HG02623 (cell line): Measurements from ENCODE around the gene HIPK3.
A peak's percentile ranks its signal among the peaks of the same experiment; 100 is the strongest.
"Not testable (repeated sequence)": the region's sequence is repeated elsewhere in the genome, so short reads cannot be mapped to it uniquely, and the experiment has no call there.

ENCODE experiments used
- ATAC-seq: cut with Tn5 transposase; IDR thresholded peaks from one replicate; pipeline ENCODE4 v1.9.1; 2021; ENCODE audit warnings: moderate library complexity; ENCODE audit not compliant: unreplicated experiment

HIPK3 gene

GRCh38 chr11:33350287-33350686 is 93.1 kb downstream of the HIPK3 start:
- no peak for ATAC-seq

DNA sequence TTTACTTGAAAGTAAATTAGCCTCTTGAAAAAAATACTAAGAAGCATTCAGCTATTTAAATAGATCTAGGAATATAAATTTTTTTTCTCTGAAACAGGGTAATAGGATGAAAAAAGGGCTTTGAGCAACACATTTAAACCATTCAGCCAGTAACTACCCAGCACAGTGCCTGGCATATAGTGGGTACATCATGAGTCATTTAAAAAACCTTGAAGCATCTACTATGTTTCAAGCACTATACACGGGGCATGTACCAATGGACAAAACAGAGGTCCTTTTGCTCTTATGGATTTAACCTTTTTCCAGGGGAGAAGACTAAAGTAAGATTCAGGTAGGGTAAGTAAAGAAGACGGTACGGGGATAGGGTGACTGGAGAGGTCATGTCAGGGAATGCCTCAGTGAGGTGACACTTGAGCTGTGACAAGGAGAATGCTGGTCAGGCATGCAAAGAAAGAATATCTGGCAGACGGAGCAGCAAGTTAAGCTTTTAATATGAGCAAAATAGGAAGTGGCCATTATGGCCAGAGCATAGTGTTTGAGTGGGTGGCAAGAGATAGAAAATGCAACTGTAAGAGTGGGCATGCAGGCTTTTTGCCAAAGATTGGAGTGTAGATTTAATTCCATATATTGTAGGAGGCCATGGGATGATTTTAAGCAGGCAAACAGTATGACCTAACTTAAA is 101.1 kb downstream of the HIPK3 start:
- ATAC-seq = no peak

DNA sequence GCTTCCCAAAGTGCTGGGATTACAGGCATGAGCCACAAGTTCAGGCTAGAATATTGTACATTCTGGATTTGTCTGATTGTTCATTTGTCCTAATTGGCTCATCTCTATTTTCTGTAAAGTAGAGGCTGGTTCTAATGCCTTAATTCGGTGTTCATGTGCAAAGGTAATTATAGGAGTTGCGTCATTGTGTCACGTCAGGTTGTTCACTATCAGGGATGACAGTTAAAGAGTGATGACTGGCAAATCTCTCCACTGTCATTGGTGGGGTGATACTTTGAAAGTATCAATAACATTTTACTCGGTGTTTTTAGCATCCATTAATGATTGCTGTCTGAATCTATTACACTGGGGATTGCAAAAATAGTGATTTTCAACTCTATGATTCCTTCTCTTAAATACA is 103.5 kb downstream of the HIPK3 start:
- ATAC-seq = no peak

- no peak for ATAC-seq
Measured at GRCh38 chr11:33362051-33362910, 105.1 kb downstream of the HIPK3 start.

GRCh38 chr11:33366918-33367317 is 109.7 kb downstream of the HIPK3 start:
- no peak for ATAC-seq

DNA sequence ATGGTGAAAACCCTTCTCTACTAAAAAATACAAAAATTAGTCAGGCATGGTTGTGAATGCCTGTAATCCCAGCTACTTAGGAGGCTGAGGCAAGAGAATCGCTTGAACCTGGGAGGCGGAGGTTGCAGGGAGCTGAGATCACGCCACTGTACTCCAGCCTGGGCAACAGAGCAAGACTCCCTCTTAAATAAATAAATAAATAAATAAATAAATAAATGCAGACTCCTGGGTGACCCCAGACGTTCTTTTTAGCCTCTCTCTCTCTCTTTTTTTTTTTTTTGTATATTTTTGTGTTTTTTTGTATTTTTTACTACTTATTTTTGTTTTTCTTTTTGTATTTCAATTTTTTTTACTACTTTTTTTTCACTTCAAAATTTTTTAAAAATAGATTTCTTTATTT is 111.3 kb downstream of the HIPK3 start:
- ATAC-seq = not testable (repeated sequence)

- ATAC-seq = no peak
Measured at GRCh38 chr11:33368931-33369330, 111.8 kb downstream of the HIPK3 start.

- no peak for ATAC-seq
Measured at GRCh38 chr11:33373636-33374035, 116.5 kb downstream of the HIPK3 start.

DNA sequence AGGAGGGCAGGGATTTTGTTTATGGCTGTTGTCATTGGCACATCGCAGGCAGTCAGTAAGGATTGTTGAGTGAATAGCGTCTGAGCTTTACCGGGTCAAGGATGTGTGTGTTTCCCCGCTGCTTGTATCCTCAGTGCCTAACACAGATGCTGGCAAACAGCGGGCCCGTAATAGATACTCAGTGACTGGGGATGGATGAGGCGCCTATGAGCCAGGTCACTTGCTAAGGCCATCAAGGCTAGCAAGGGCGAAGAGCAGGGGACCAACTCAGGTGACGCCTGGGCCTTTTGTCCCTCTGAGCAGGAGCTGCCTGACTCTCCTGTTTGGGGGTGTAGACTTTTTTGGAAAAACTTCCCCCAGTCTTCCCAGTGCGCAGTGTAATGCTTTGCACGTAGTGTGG is 118.1 kb downstream of the HIPK3 start:
- ATAC-seq = no peak

DNA sequence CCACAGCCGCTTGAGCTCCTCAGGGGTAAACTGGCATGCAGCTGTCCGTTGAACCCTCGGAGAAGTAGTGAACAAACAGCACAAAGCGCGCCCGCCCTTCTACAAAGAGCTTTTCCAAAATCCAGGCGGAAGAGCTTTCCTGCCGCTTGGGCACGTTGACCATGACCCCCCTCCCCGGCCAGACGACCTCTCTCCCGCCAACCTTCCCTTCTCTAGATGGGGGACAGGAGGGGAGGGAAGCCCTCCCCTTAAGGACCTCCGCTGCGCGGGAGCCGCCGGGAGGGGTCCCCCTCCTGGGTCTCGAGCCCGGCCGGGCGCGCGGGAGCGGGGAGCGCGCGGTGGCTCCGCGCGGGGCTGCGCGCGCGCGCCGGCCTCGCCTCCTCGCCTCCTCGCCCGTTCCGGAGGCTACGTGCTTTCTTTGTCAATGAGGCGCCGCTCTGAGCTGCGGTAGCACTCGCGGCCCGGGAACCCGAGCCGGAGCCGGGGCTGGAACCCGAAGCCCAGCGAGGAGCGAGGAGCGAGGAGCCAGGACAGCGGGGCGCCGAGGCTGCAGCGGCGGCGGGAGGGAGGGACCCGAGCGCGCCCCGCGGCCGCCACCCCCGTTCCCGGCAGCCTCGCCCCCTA is 118.6 kb downstream of the HIPK3 start, which contains the start of gene KIAA1549L:
Gene KIAA1549L, plus strand, starts transcription at position 421 of the 624 bp plus-strand sequence.
- ATAC-seq = no peak

DNA sequence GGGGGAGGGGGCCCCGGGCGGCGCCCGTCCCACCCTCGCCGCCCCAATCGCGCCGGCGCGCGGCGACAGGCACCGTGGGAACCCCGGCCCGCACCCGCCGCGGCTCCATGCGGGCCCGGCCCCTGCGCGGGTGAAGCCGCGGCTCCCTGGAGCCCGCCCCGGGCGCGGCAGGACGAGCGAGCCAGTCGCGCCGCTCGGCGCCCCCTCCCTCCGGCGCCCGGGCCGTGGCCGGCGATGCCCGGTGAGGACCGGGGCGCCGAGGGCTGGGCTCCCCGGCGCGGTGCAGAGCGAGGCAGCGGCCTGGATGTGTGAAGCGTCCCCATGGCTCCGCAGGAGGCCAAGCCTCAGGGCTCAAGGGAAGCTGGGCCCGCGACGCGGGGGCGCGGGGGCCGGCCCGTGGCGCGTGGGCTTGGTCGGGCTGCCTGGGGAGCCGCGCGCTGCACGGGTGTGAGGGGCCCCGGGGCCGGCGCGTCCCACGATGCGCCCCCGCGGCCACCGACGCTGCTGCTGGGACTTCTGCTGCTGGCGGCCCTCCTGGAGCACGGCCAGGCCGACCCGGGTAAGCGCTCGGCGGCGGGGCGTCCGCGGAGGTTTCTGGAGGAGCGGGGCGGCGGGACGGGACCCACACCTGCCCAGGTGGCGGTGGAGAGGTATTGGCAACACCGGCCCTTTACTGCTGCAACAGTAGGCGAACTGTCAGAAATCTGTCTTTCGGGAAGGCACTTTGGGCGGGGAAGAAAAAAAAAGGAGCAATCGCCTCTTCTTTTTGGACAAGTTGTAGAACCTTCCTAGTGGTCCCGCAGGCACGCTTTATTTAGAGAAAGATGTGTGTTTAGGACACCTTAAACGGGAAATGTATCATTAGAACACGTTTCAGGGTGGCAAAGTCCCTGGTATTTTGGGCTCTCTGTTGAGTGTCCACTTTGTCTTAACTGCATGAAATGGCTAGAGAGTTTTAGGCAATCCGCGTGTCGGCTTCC is 119.4 kb downstream of the HIPK3 start:
- no peak for ATAC-seq

DNA sequence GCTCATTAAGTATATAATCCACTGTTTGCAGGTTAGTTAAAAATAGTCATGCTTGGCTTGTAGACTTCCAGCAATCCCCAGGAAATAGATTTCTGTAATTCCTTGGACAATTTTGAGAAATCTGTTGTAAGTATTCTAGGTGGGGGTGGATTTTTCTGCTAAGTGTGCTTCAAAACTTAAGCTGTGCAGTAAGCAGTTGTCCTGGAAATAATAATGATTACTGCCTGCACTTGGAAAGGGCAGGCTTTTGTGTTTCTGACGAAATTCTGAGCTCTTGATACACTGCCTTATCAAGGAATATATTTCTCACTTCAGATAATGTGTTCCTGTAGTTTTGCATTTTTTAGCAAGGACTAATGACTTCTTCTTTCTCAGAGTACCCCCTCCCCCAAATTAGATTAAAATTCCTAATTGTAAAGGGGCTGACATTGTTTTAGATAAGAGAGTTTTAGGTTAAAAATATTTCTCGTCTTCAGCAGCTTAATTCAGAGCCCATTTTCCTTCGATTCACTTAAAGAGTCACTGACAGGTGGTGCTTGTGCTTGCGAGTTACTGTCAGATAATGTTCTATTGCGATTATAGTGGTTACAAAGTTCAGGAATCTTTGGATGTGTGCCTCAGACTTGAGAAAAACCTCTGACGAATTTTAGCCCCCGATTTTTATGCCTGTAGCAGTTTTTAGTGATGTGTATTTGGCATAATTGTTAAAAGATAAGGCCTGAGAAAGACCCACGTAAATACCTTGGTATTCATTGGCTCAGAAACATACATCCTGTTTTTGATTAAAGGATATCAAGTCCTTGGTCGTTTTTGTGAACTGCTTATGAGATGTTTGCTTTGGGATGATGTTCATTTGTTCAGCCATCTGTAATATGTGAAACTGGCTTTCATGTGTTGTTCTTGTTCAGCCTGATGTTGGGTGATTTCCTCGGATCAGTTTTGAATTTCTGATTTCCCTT is 120.5 kb downstream of the HIPK3 start:
- ATAC-seq = no peak

DNA sequence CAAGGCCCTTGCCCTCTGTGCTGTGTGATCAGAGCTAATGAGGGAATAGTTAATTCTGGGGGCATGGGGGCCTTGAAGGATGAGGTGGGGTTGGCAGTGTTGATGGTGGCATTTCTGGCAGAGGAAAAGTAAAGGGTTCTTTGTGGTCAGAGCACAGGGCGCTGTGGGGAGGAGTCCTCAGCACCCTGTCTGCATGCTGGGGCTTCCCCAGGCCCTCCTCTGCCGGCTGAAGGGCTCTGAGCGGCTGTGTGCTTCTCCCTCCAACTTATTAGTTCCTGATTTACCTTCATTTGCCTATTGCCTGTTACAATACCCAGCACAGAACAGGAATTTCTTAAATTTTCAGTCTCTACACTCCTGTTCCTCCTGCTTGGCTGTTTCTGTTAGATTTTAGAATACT is 122.8 kb downstream of the HIPK3 start:
- ATAC-seq = no peak

- no peak for ATAC-seq
Measured at GRCh38 chr11:33383075-33383919, 126.1 kb downstream of the HIPK3 start.

DNA sequence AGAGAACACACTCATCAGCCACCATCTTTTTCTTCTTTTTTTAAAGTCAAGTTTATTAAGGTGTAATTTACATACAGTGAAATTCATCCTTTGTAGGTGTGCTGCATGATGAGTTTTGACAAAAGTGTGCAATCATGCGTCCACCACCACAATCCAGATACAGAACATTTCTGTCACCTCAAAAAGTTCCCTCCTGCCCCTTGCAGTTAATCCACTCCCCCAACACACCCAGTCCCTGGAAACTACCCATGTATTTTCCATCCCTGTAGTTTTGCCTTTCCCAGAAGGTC is 126.7 kb downstream of the HIPK3 start:
- no peak for ATAC-seq

DNA sequence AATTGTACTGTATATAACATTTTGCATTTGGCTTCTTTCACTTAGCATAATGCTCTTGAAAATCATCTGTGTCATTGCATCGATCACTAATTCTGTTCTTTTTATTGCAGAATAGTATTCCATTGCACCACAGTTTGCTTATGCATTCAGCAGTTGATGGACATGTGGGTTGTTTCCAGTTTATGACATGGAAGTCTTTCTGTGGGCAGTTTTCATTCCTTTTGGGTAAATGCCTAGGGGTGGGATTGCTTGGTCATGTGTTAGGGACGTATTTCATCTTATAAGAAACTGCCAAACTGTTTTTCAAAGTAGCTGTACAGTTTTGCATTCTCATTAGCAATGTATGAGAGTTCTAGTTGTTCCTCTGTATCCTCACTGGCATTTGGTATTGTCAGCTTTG is 127.0 kb downstream of the HIPK3 start:
- ATAC-seq = no peak

DNA sequence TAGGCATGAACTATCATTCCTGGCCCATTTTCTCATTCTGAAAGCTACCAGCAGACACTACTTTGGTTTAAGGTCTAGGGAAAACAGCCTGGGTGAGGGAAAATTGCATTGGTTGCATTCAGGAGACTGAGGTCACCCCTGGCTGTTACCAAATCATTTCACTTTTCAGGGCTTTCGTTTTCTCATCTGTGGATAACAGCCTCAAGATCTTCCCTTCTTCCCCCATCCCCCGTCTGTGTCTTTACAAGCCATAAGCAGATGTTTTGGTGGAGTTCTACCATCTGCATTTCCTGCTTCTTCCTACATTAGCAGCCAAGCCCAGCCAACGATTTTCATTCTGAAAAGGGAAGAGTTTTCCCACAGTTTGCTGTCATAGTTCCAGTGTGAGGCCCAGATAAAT is 130.4 kb downstream of the HIPK3 start:
- peak; percentile 18 for ATAC-seq

DNA sequence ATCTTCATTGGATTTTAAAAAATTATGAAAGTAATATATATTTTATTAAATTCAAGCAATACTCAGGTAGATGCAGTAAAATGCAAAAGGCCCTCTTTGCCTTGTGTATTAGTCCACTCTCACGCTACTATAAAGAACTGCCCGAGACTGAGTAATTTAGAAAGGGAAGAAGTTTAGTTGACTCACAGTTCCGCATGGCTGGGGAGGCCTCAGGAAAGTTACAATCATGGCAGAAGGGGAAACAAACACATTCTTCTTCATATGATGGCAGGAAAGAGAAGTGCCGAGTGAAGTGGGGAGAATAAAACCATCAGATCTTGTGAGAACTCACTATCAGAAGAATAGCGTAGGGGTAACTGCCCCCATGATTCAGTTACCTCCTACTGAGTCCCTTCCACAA is 130.8 kb downstream of the HIPK3 start:
- peak; percentile 45 for ATAC-seq
